CD4-positive, alpha-beta T cell treated with Interleukin-17A for 4 hours (primary cell): ENCODE measurements around the gene ZYG11B.
"Not testable (repeated sequence)": the region's sequence is repeated elsewhere in the genome, so short reads cannot be mapped to it uniquely, and the experiment has no call there.

Experiments used
- DNase-seq: peaks from one replicate; pipeline ENCODE4 v3.0.0-alpha.2; 2020; ENCODE audit warnings: mixed read lengths

The ZYG11B gene

GRCh38 chr1:52707927-52708655 lies 18.2 kb upstream of the ZYG11B start:
- DNase-seq: no peak

- no peak for DNase-seq
These were observed 17.2 kb upstream of the ZYG11B start for GRCh38 chr1:52709016-52709415.

GRCh38 chr1:52713590-52713989 lies 12.7 kb upstream of the ZYG11B start:
- DNase-seq: no peak

- not testable (repeated sequence) for DNase-seq
These were observed 11.0 kb upstream of the ZYG11B start for GRCh38 chr1:52715296-52715695.

DNA sequence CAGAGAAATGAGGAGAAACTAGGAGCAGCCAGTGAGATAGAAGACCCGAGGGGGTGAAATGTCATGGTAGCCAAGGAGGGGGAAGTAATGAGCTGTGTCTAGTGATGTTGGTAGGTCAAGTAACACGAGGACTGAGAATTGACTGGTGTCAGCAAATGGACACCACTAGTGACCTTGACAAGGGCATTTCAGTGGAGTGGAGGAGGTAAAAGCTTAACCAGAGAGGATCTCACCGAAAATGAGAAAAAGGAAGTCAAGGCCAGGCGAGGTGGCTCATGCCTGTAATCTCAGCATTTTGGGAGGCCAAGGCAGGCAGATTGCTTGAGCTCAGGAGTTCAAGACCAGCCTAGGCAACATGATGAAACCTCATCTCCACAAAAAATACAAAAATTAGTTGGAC lies 3.0 kb upstream of the ZYG11B start:
- DNase-seq: no peak

- no peak for DNase-seq
These were observed 369 bp upstream of the ZYG11B start for GRCh38 chr1:52725903-52726264.

DNA sequence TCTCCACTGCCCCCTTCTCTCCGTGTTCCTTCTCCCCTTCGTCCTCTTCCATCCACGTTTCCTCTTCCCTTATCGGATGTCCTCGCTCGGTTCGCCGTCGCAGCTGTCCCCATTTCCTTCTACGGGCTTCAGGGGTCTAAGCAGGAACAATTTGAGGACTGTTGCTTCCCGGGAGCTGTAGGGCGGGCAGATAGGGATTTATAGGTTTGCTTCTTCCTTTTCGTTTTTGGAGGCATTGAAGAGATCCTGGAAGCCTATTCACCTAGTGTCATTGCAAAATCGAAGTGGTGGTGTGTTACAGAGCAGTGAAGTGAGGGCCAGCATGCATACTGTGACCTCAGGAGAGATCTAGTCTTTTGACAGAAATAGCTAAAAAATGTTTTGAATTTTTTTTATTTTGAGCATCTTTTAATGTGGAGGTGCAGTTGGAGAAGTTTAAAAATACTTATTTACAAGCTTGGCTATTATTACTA lies 897 bp downstream of the ZYG11B start:
- peak; percentile 7 for DNase-seq

DNA sequence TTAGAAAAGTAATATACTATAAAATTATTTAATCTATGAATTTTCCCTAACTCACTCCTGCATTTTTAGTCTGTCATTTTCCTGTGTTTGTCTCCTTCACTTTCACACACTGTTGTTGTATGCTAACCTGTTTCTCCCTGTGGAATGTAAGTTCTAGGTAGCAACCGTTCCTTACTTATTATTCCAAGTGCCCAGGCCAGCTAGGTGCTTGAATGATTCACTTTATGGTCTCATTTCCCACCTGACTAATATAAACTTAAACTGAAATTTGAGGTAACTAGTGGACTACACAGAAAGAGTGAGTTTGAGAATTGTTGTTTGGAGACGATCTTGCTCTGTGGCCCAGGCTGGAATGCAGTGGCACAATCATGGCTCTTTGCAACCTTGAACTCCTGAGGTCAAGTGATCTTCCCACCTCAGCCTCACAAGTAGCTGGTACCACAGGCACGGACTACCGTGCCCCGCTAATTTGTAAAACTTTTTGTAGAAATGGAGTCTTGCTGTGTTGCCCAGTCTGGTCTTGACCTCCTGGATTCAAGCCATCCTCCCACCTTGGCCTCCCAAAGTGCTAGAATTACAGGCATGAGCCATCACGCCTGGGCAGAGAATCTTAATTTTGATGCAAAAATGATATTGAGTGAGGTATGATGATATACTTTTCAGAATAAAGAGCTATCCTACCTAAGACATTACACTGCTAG lies 1.9 kb downstream of the ZYG11B start:
- DNase-seq: no peak

DNA sequence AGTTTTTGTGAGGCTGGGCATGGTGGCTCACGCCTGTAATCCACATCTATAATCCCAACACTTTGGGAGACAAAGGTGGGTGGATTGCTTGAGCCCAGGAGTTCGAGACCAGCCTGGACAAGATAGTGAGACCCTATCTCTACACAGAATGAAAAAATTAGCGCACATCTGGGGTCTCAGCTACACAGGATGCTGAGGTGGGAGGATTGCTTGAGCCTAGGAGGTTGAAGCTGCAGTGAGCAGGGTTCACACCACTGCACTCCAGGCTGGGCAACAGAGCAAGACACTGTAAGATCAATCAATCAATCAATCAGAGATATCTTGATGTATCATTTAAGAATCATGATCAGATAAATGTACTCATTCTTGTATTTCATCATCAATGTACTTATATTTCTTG lies 7.1 kb downstream of the ZYG11B start:
- DNase-seq: no peak

DNA sequence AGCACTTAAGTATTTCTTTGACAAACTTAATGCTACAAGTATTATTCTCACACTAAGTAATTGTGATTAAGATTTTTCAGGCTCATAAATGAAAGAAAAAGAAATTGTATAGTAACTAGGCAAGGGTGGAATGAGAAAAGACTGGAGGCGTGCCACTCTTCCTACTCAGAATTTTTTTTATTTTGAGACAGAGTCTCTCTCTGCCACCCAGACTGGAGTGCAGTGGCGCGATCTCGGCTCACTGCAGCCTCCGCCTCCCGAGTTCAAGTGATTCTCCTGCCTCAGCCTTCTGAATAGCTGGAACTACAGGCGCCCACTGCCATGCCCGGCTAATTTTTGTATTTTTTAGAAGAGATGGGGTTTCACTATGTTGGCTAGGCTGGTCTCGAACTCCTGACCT lies 9.1 kb downstream of the ZYG11B start:
- DNase-seq: not testable (repeated sequence)

DNA sequence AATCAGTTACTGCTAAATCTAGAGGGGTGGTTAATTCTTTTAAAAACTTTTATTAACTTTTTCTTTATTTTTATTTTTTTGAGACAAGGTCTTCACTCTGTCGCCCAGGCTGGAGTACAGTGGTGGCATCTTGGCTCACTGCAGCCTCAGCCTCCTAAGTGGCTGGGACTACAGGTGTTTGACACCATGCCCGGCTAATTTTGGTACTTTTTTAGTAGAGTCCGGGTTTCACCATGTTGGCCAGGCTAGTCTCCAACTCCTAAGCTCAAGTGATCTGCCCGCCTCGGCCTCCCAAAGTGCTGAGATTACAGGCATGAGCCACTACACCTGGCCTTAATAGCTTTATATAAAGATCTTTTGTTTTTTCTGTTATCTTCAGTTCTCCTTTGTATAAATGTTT lies 11.9 kb downstream of the ZYG11B start:
- no peak for DNase-seq

- no peak for DNase-seq
These were observed 12.6 kb downstream of the ZYG11B start for GRCh38 chr1:52738893-52739292.

- DNase-seq: no peak
These were observed 13.6 kb downstream of the ZYG11B start for GRCh38 chr1:52739699-52740467.

DNA sequence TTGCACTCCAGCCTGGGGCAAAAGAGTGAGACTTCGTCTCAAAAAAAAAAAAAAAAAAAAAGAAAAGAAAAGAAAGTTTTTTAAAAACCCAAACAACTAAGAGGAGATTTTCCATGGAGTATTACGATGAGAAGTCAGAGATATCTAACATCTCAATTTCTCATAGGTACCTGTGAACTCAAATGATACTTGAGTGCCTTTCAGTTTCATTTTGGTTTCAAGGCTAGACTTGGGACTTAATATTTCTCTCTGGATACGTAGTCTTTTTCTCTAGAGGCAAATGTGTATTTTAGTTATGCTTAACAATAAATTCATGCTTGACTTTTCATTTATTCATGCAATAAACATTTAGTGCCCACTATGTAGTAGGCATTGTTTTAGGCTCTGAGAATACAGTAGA lies 15.0 kb downstream of the ZYG11B start:
- DNase-seq: no peak

GRCh38 chr1:52746189-52746588 lies 19.9 kb downstream of the ZYG11B start:
- no peak for DNase-seq

DNA sequence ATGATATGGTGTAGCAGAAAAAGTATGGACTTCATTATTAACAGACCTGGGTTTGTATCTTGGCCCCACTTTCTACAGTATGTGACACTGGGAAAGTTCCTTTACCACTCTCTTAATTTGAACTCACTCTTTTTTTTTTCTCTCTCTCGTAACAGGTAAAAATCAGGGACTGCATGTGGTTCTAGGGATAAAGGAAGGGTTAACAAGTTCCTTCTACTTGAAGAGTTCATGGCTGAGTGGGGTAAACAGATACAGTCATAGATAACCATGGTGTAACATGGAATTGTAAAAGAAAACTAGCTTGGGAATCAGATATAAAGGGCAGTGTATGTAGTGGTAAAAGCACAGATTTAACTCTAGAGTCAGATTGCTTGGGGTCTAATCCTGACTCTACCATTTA lies 21.2 kb downstream of the ZYG11B start:
- no peak for DNase-seq

GRCh38 chr1:52748119-52748518 lies 21.9 kb downstream of the ZYG11B start:
- no peak for DNase-seq

DNA sequence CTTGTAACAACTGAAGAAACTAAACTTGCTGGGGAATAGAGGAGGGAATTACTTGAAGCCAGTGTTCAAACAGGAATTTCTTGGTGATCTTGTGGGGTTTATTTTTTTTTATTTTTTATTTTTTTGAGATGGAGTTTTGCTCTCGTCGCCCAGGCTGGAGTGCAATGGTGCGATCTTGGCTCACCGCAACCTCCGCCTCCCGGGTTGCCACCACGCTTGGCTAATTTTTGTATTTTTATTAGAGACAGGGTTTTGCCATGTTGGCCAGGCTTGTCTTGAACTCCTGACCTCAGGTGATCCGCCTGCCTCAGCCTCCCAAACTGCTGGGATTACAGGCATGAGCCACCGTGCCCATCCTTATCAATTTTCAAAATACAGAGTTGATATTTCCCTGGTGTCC lies 23.2 kb downstream of the ZYG11B start:
- DNase-seq: not testable (repeated sequence)

DNA sequence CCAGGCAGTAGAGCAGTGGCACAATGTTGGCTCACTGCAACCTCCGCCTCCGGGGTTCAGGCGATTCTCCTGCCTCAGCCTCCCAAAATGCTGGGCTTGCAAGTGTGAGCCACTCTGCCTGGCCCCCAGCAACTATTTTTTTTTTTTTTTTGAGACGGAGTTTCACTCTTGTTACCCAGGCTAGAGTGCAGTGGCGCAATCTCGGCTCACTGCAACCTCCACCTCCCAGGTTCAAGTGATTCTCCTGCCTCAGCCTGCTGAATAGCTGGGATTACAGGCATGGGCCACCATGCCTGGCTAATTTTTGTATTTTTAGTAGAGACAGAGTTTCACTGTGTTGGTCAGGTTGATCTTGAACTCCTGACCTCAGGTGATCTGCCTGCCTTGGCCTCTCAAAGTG lies 23.9 kb downstream of the ZYG11B start:
- DNase-seq: not testable (repeated sequence)

GRCh38 chr1:52751589-52752483 lies 25.6 kb downstream of the ZYG11B start:
- DNase-seq: no peak

GRCh38 chr1:52752484-52752826 lies 26.2 kb downstream of the ZYG11B start:
- DNase-seq: no peak

DNA sequence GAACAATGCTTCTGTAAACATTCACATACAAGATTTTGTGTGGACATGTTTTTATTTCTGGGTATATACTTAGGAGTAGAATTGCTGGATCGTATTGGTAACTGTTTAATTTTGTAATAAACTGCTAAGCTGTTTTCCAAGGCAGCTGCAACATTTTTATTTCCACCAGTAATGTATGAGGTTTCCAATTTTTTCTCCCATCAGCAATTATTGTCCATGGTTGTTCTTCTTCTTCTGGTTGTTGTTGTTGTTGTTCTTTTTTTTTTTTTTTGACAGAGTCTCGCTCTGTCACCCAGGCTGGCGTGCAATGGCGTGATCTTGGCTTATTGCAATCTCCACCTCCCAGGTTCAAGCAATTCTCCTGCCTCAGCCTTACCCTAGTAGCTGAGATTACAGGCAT lies 26.9 kb downstream of the ZYG11B start:
- no peak for DNase-seq

- no peak for DNase-seq
These were observed 29.8 kb downstream of the ZYG11B start for GRCh38 chr1:52756020-52756419.
